HG03159 (cell line): ENCODE data around the gene ZCCHC14.
"Not testable (repeated sequence)": the region's sequence is repeated elsewhere in the genome, so short reads cannot be mapped to it uniquely, and the experiment has no call there.

Experiments
- ATAC-seq: cut with Tn5 transposase; IDR thresholded peaks from one replicate; pipeline ENCODE4 v1.9.1; 2021; ENCODE audit warnings: mild to moderate bottlenecking, moderate library complexity; ENCODE audit not compliant: unreplicated experiment

Gene ZCCHC14

GRCh38 chr16:87482670-87483069 lies 10.2 kb downstream of the ZCCHC14 start:
- ATAC-seq: not testable (repeated sequence)

DNA sequence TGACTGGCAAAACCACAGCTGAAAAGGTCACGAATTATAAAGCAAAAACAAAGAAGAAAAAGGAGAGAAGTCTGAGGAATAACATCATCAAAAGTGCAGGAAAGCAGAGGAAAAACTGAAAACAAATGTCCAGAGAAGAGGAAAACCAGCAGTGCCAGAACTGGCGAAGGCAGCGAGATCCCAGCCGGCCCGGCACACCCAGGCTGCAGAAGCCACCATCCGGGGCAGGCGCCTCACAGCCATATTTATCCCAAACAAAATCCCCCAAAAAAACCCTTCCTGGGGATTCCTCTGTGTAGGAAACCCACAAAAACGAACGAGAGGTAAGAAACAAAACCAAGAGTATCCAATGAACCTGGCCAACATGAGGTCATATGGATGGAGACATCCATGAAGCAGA lies 10.6 kb downstream of the ZCCHC14 start:
- no peak for ATAC-seq

DNA sequence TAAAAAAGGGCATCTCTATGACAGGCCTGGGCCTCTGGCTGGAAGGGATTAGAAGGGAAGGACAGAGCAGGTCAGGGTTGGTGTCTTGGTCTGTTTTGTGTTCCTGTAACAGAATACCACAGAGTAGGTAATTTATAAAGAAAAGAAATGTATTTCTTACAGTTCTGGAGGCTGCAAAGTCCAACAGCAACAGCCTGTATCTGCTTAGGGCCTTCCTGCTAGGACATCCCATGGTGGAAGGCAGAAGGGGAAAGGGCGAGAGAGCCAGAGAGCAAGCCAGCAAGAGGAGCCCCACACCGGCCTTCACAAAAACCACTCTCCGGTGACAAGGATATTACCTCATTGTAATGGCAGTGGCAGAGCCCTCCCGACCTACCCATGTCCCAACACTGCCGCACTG lies 11.1 kb downstream of the ZCCHC14 start:
- not testable (repeated sequence) for ATAC-seq

DNA sequence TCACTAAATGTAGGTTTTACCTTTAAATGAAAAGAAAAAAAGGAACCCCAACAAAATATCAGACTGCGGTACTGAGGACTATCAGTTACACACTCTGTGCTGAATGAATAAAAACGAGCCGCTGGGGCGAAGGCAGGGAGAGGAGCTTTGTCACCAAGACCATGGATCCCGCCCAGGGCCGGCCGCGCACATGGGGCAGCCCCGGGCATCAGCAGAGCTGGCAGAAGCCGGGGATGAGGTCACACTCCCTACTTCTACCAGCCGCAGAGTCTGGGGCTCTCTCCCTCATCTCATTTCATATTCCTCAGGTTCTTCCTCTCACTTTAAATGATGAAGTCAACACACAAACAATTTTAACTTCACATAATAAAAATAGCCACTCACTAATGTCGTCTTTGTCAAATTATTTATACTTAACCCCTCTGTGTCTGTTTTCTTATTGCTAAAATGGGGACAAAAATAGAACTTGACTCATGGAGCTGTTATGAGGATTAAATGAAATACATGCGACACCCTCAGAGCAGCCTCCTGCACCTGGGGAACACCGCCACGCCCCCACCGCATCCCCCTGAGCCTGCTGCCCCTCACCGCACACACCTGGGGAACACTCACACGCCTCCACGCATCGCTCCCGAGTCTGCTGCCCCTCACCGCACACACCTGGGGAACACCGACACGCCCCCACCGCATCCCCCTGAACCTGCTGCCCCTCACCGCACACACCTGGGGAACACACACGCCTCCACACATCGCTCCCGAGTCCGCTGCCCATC lies 15.4 kb downstream of the ZCCHC14 start:
- not testable (repeated sequence) for ATAC-seq

GRCh38 chr16:87474566-87474996 lies 18.2 kb downstream of the ZCCHC14 start:
- no peak for ATAC-seq

DNA sequence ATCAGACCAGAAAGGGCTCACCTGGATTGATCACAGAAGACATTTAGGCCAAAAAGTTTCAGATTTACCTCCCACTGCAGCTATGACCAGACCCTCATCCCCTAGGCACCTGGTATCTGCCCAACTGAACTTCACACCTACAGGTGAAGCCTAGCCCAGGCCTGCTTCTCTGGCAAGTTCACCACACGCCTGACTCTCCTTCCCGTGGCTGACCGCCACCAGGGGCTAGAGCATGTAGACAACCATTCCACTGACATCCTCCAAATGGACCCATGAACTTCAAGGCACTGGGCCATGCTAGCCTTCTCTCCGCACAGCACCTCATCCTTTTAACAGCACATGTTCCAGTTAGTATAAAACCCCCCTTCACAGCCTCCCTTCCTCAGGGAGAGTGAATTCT lies 18.8 kb downstream of the ZCCHC14 start:
- ATAC-seq: no peak

- ATAC-seq: no peak
Measured at GRCh38 chr16:87472935-87473334, 19.9 kb downstream of the ZCCHC14 start.

GRCh38 chr16:87472142-87472778 lies 20.6 kb downstream of the ZCCHC14 start:
- no peak for ATAC-seq

DNA sequence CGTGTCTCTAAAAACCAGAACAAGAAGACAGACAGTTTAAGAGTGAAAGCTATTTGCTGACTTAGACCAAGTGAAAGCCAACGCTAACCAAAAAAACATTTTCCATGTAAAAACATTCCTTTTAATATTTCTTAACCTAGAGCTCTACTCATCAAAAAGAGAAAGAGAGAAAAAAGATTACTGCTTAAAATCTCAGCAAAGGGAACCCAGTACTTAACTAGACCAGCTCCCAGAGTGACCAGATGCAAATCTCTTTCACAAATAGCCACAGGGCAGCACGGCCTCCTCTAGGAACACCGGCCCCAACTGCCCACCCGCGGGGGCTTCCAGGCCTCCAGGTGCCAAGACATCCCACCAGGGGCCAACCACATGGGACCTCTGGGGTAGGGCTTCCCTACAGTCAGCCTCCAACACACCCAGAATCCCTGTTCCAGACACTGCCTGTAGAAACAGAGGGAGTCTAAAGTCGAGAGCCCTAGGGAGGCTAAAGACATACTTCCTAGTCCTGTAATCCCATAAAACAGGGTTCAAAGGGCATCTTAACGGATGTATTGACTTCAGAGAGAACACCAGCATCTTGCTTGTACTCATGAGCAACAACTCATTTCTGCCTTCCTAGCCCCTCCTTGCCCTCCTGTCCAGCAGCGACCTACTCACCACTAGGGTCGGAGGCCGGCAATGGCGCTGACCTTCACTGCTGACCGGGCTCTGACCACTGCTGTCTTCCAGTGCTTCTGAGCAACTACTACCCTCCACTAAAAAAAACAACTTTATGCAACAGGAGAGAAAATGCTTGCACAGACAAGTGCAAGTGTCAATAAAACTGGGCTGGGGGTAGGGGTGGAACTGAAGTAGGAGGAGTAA lies 21.3 kb downstream of the ZCCHC14 start:
- no peak for ATAC-seq

- ATAC-seq: no peak
Measured at GRCh38 chr16:87470332-87470731, 22.5 kb downstream of the ZCCHC14 start.

- no peak for ATAC-seq
Measured at GRCh38 chr16:87469169-87469568, 23.7 kb downstream of the ZCCHC14 start.

DNA sequence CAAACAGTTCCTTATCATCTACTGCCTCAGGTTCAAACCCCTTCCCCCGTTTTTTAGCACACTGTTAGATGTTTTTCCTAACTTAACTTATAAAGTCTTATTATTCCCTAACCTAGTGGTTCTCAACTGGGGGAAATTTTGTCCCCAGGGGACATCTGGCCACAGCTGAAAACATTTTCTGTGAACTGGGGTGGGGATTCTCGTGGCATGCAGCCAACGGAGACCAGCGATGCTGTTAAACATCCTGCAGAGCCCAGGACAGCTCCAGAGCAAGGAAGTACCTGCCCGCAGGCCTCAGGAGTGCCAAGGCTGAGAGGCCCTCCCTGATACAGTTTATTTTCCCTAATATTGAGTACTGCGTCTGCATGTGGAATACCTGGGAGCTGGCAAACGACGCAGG lies 24.3 kb downstream of the ZCCHC14 start:
- no peak for ATAC-seq

GRCh38 chr16:87466975-87467501 lies 25.8 kb downstream of the ZCCHC14 start:
- no peak for ATAC-seq

DNA sequence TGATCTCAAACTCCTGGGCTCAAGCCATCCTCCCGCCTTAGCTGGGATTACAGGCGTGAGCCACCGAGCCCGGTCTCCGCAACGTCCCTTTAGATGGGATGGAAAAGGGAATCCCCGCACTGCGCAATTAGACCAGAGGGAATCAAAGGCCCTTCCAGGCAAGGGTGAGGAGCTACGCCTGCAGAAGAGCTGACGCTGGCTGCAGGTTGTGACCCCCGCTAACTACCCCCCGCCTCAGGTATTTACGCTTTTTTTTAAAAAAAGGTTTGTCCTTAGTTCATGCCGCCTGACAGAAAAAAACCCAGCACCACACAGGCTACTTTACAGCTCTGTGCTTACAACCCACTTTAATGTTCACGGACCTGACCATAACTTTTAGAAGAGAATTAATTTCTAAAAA lies 26.9 kb downstream of the ZCCHC14 start:
- ATAC-seq: no peak

GRCh38 chr16:87465306-87465705 lies 27.5 kb downstream of the ZCCHC14 start:
- ATAC-seq: no peak

DNA sequence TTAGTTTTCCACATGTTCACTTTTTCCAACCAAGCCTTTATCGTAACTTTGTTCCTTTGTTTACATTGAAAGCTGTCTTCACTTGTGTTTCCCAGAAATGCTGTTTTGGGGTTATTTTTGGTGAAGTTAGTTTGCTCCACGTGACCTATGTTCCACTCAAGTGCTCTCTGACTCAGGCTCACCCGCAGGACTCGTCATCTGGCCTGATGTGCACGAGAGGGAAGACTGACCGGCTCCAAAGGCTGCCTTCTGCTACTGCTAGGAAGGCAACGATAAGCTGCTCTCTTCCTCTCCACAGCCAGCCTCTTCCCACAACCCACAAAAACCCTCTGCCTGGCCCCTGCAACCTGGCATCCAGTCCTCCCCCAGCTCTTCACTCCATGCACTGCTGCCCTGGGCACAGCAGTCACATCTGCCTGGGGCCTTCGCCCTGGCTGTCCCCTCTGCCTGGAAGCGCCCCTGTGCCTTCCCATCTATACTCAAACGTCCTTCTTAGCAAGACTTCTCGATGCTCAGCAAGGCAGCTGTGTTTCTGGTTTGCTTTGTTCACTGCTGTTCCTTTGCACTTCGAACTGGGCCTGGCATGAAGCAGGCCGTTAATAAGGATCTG lies 28.0 kb downstream of the ZCCHC14 start:
- ATAC-seq: no peak

GRCh38 chr16:87463722-87464690 lies 28.8 kb downstream of the ZCCHC14 start:
- ATAC-seq: no peak

DNA sequence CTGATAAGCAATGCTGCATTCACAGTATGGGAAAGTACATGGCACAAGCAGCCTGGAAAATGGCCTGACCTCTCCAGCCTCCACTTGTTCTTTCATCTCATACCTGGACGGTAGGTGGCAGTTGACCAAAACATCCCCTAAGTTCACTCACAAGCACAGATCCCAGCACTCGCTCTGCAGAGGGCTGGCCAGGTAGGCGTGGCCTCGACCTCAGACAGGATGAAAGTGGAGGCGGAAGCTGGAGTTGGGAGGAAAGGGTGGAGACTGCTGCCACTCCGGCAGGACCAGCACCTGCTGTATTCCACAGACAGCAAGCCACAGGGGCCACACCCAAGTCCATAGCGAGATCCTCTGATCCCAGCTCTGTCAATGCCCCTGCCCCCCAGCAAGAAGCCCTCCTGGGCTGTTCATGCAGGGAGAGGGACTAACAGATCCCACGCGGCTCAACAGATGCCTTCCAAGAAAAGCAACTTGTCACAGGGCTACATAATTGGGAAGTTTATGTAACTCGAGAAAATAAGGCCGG lies 31.3 kb downstream of the ZCCHC14 start:
- no peak for ATAC-seq

DNA sequence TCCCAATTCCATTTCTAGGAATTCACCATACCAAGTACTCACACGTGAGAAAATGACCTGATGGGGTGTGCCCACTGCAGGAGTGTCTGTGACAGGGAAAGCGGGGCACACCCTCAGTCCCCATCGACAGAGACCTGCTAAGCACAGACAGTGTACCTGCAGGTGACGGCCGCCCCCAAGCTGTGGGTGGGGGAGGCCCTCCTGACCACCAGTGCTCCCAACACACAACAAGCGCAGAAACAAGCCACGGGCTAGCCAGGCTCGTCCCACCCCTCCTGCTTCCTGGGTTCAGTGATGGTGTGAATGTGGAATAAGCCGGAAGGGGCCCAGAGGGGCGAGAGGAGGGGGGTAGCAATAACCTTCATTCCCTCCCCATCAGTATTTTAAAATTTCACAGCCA lies 31.9 kb downstream of the ZCCHC14 start:
- no peak for ATAC-seq
